ENCODE data around the gene MED13L.

Gene MED13L

DNA sequence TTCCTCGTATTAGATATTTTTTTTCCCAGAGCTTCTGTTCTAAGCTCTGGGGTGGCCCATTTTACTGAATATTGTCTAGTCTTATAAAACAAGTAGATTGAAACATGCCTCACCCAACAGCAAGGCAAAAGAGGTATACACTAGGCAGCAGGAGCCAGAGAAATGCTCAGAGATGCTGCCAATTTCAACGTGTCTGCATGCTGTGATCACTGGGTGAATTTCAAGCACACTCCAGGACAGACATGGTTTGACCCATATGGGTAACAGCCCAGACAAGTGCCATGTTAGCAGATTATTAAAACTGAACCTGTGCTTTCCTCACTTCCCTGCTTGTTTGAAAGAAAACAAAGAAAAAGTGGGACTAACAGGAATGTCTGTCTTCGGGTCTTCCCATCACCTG, 321.3 kb downstream of the MED13L start:
- no peak for DNase-seq

DNA sequence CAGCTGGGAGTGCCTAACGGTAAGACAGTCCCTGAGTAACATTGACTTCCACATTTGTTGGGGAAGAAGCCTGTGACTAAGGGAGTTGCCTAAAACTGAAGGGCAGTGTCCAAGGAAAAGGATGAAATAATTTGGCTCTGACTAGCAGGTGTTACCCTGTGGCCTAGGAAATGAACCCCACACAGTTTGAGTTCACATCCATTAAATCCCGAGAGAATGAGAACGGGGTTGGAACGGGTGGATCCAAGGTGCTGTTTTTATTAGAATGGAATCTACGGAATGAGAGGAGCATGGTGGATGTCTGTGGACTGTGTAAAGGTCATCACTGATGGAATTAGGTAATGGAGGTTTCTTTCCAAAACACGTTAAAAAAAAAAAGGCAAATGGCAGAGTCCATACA, 324.0 kb downstream of the MED13L start:
- DNase-seq, result no peak

DNA sequence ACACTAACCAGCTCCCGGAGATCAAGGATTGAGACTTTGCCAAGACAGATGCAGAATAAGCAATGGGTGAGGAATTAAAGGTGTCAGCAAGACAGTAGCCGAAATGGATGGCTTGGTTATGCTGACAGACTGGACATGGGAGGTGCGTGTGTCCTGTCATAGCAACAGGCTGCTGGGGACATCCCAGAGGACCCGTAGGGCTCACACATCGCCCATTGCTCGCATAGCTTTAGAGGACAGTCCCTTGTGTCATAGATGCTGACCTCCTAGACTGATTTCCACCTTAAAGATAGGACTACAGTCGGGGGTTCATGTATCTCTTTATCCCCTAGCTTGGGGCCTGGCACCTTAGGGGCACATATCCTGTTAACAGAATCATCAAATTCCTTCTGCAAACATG, 324.5 kb downstream of the MED13L start:
- DNase-seq, result no peak

DNA sequence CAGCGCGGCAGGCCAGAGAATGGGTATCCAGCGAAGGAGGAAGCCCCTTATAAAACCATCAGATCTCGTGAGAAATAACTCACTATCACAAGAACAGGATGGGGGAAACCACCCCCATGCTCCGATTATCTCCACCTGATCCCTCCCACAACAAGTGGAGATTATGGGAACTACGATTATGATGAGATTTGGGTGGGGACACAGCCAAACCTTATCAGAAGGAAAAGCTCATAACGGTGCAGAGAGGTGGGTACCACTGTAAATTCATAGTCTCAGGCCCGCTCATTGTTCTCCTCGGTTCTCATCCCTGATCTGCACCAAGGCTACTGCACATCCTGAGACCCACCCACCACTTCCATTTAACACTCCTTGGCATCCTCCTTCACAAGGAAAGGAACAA, 326.5 kb downstream of the MED13L start:
- DNase-seq, result no peak

DNA sequence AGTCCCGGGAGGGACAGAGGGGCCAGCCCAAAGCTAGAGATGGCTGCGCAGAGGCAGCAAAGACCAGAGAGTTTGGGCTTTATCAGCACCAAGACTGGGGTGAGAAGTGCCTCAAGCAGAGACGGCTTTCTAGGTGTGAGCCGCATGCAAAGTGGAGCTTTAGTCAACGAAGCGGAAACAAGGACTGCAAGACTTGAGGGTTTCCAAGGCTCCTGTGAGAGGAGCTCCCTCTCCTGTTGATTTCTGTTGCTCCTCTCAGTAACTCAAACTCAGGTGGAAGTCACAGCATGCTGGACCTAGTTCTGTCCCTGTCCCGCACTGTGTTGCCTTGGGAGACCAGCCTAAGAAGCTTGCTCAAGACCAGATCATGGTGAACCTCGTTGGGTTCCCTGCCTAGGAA, 327.8 kb downstream of the MED13L start:
- no peak for DNase-seq

DNA sequence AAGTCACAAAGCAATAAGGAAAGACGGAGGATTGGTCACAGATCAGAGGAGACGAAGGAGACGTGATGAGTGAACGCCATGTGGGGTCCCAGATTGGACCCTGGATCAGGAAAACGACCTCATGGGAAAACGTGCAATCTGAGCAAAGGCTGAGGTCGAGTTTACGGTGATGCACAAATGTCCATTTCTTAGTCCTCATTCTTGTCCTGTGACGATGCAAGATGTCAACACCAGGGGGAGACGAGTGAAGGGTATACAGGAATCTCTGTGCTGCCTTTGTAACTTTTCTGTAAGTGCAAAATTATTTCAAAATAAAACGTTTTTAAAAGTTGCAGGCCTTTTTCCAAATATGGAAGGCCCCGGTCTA, 329.8 kb downstream of the MED13L start:
- no peak for DNase-seq

DNA sequence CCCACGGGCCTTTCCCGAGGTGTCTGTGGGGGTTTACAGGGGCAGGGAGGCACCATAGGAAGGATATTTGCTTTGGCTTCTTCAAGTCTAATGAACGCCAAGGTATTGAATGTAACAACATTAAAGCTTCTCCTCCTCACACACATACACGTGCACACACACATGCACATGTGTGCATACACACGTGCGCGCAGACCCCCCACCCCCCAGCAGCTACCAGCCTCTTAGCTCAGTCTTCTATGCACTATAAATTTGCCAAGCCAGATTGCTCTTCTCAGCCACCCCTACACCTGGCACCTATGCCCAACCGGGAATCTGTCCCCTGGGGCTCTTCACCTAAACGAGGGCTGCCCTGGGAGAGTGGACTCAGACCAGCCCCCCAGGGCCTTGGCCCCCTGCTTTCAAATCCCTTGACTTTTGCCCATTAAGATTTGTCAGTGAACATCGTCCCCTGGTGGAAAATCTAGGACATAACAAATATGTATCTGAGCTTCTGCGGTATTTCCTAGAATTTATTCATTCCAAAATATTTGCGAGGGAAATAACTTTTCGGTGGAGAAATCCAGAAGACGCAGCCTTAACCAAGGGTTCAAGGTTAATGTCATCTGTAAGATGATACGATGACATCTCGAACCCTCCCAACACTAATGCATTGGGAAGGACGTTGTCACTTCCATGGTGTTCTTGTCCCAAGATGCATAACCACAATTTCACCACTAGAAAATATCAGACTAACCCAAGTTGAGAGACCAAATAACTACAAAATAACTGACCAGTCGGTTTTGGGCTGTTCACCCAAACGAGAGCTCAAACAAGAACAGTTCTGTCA, 330.4 kb downstream of the MED13L start:
- no peak for DNase-seq

DNA sequence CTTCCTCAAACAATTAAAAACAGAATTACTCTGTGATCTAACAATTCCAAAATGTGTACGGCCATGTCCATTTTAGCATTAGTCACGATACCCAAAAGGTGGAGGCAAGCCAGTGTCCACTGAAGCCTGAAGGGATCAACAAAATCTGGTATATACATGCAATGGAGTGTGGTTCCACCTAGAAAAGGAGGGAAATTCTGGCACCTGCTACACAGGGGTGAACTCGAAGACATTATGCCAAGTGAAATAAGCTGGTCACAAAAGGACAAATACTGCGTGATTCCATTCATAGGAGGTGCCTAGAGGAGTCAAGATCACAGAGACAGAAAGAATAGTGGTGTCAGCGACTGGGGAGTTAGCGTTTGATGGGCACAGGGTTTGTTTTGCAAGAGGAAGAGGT, 331.4 kb downstream of the MED13L start:
- DNase-seq, result no peak

DNA sequence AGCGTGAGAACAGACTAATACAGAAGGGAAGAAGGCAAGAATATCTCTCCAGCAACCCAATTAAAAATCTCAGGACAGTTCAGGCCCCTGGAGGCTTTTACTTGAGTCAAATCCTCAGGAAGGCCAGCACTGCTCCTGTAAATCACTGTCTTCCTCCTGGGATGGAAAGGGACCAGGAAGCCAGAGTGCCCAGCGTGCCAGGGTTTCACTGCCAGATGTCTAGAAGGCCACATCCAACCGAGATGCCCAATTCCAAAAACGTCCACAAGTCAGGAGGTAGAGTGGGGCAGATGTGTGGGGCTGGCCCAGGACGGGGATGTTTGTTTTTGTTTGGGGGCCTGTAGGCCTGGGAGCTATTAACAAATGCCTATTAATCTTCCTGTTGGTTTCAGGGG, 332.0 kb downstream of the MED13L start:
- DNase-seq, result no peak

DNA sequence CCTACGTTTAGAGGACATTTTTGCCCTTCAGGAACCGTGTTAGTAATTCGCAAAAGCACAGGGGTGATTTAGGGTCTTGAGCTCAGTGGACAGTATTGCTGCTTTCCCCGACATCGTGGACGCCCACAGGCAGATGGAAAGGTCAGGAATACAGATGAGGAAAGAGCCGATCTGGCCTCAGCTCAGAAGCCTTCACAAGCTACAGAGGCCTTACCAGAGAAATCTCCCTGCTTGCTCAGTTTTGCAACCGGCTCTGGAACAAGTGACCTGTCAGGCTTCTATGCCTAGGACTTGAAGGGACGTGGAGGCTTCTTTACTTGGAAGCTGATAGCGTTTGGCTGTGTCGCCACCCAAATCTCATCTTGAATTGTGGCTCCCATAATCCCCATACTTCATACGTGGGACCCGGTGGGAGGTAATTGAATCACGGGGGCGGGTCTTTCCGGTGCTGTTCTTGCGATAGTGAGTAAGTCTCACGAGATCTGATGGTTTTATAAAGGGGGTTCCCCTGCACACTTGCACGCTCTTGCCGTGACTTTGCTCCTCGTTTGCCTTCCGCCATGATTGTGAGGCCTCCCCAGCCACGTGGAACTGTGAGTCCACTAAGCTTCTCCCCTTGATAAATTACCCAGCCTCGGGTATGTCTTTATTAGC, 332.5 kb downstream of the MED13L start:
- no peak for DNase-seq

DNA sequence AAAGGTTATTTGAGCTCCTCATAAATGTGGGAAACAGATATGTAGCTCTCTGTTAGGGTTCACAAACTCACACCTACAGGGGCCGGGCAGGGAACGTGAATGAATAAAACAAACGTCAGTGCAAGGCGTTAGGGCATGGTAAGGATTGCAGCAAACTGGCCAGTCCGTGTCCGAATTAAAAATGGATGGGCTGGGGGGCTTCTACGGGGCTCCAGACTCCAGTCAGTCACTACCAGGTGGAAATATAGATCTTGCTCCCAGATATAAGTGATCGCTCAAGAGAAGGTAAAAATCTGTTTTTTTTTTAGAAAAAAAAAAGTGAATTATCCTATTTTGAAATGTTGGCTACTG, 333.1 kb downstream of the MED13L start:
- no peak for DNase-seq

DNA sequence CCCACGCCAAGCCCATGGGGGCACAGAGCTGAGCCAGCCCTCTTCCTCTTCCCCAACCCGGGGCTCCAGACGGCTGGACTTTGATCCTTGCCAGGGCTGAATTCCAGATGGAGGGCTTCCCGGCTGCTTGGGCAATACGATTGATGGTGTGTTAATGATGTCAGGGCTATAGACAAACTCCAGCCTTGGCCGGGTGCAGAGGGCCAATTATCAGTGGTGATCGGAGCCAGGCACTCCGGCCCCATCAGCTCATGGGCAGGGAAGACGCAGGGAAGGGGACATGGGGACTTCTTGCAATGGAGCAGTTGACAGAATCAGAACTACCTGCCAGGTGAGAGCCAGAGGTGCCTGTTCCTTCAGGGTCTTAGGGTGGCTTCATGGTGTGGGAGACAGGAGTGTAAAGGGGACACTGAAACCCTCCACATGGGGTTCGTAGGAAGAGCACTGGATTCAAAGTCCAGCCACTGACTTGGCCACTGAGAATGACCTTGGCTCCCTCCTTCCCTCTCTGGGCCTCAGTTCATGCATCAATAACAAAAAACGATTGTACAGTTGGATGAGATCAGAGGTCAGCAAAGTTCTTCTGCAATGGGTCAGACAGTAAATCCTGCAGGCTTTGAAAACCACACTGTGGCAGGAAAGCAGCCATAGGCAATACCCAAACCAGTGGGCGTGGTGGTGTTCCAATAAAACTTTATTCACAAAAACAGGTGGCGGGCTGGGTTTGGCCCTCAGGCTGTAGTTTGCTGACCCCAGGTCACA, 333.7 kb downstream of the MED13L start:
- no peak for DNase-seq

DNA sequence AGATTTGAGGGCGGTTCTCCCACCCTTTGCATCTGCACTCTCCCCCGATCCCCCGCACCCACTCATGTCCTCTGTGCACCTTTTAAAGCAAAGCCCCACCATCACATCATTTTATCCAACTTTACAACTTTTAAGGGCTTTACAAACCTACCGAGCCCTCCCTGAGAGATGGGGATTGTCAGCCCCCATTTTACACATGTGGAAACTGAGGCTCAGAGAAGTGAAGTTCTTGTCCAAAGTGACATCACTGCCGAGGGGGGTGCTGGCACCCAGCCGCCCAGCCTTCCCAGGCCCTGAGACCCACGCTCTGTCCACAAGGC, 334.2 kb downstream of the MED13L start:
- DNase-seq, result no peak

DNA sequence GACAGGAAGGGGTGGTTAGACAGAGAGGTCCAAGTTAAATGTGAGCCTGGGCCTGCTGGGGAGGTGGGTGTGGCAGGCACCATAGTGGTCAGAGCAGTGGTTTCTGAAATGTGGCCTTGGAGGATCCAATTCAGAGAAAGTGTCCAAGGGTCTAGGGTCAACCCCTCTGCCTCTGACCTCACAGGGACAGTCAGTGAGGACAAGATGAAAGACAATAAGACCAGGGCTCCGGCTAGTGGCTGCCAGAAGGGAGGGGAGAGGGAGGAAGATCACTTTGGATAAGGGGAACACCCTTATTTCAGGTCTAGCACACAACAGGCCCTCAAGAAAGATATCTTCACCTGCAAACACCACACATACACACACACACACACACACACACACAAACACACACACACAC, 335.1 kb downstream of the MED13L start:
- no peak for DNase-seq

DNA sequence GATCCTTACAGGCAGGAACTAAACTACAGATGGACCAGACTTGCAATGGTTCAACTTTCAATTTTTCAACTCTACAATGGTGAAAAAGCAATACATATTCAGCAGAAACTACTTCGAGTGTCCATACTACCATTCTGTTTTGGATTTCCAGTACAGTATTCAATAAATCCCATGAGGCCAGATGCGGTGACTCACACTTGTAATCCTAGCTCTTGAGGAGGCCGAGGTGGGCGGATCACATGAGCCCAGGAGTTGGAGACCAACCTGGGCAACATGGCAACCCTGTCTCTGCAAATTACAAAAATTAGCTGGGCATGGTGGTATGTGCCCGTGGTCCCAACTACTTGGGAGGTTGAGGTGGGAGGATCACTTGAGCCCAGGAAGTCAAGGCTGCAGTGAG, 336.1 kb downstream of the MED13L start:
- no peak for DNase-seq

DNA sequence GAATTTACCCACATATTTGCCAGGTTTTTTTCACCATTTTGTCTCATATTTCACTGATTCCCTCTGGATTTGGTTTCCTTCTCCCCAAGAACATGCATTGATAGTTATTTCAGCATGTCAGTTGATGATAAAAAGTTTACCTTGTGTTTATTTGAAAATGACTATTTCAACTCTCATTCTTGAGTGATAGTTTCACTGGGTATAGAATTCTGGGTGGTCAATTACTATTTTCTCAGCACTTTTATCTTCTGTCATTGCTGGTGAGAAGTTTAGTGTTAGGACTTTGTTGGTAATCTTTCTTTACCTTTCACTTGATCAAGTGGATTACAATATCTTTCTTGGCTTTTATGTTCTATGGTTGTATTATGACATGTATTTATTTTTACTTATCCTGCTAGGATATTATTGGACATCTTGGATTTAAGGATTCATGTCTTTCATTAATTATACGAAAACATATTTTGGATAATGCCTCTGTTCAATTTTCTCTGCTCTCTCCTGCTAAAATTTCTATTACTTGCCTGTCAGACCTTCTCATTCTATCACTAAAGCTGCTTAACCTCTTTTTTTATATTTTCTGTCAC, 338.6 kb downstream of the MED13L start:
- DNase-seq, result no peak

DNA sequence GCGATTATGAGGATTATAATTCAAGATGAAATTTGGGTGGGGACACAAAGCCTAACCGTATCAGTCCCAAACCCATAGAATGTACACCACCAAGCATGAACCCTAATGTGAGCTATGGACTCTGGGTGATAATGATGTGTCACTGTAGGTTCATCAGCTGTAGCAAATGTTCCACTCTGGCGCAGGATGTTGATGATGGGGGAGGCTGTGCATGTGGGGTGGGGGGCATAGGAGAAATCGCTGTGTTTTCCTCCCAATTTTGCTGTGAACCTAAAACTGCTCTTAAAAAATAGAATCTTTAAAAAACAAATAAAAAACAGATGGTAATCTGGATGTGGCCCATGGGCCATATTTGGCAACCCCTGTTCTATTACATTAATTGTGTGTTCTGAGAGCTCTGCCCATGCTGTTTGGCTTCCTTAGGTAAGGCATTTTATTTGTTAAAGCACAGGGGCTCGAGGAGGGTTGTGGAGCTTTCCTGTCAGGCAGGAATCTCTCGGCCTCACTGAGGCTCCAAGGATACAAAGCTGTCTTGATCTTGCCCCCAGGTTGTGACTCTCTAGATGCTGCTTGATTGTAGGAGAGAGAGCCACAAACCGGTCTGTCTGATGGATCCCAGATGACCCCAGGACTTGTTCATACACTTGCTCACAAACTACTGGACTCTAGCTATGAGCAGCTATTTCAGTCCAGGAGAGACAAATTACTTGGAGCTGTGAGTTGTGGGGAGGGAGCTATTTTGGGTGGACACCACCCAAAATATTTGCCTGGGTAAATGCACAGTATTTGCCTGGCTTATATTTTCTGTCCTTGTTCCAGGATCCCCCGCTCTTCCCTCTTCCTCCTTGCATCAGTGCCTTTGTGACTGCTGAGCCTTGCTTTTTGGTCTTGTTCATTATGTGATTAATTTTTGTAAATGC, 340.2 kb downstream of the MED13L start:
- no peak for DNase-seq

DNA sequence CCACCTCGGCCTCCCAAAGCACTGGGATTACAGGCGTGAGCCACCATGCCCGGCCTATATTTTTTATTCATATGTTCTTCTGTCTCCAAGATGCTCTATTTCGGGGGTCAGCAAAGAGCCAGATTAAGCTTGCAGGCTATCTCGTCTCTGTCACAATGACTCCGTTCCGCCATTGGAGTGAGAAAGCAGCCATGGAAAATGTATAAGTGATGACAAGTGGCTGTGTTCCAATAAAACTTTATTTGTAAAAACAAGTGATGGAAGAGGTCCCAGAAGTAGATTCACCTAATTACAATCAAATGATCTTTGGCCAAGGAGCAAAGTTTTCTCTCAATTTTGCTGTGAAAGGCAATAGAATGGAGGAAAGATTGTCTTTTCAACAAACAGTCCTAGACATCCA, 342.6 kb downstream of the MED13L start:
- no peak for DNase-seq

DNA sequence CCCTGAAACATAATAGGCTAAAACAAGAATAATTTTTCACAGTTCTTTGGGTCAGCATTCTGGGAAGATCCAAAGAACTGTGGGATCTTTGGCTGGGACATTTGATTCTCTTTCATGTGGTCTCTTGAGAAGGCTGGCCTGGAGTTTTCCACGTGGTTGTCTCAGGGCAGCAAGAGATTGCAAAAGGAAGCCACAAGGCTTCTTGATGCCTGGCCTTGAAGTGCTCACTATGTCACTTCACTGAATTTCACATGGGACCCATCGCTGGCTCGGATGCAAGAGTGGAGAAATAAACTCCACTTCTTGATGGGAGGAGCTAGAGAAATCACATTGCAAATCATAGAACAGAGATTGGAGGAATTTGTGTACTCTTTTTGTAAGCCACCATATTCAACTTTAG, 343.4 kb downstream of the MED13L start:
- DNase-seq, result no peak

DNA sequence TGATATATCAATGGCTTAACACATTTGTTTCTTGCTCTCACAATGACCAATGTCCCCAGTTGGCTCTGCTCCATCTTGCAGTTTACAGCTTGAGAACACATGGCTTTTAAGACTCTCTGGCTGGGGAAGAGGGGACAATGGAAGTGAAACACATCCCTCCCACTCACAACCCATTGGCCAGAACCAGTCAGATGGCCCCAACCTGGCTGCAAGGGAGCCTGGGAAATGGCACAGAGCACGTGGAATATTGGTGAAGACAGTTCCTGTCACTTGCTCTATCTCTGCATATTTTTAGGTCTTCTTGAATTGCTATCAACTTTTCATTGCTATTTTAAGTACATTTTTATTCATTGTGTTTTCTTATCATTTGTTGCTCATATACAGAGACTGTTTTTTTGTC, 345.4 kb downstream of the MED13L start:
- DNase-seq, result no peak

DNA sequence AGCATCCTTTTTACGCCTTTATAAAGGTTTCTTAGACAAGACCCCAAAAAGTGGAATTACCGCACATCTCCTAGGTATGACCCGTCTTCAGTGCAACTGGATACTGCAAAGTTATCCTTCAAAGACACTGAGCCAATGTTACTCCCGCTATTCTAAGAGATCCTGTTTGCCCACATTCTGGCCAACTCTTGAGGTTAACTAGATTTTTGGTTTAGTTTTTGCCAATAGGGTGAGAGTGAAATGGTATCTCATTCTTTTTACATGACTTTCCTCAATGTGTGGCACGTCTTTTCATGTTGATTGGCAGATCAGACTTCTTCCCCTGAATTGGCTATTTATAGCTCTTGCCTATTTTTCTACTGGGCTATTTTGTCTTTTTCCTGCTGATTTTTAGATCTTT, 347.2 kb downstream of the MED13L start:
- DNase-seq, result no peak

DNA sequence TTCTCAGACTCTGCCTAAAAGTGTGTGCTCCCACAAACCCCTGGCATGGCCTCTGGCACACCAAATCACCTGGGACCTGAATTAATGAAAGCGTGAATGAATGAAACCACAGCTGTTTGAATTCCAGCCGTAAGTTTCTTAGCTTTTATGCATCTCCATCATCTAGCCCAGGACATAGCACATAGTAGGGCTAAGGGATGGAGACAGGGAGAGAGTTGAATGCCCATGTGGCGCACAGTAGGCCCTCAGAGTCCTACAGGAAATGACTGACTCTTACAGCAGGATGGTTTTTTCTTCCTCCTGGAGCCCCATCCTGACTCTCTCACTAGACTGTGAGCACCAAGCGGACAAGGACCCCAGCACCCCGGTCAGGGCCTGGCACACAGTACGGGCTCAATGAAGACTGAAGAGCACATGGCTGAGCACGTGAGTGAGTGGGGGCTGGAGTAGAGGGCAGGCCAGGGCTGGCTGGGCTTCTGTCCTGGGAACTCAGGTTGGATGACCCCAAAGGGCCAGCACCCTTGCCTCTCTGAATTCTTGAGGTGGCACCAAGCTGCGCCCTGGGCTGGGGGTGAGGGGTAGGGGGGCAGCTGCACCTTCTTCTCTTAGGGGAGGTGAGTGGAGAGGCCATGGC, 351.3 kb downstream of the MED13L start:
- no peak for DNase-seq
